HG02840 (cell line): ENCODE results near the gene MXRA7.
"Not testable (repeated sequence)": the region's sequence is repeated elsewhere in the genome, so short reads cannot be mapped to it uniquely, and the experiment has no call there.

ENCODE experiments used
- ATAC-seq: cut with Tn5 transposase; IDR thresholded peaks from one replicate; pipeline ENCODE4 v1.9.1; 2021; ENCODE audit warnings: mild to moderate bottlenecking, moderate library complexity, moderate number of reproducible peaks; ENCODE audit not compliant: unreplicated experiment, low FRiP score

Gene MXRA7

GRCh38 chr17:76718516-76718915, 7.8 kb upstream of the MXRA7 start:
- ATAC-seq, result no peak

- ATAC-seq, result no peak
These were observed 6.1 kb upstream of the MXRA7 start for GRCh38 chr17:76716839-76717215.

GRCh38 chr17:76716146-76716838, 5.5 kb upstream of the MXRA7 start:
- ATAC-seq, result no peak

- no peak for ATAC-seq
These were observed 4.7 kb upstream of the MXRA7 start for GRCh38 chr17:76715496-76715830.

- ATAC-seq, result no peak
These were observed 4.2 kb upstream of the MXRA7 start for GRCh38 chr17:76714822-76715495.

- no peak for ATAC-seq
These were observed 3.6 kb upstream of the MXRA7 start for GRCh38 chr17:76714336-76714735.

GRCh38 chr17:76713765-76714164, 3.0 kb upstream of the MXRA7 start:
- ATAC-seq, result no peak

- not testable (repeated sequence) for ATAC-seq
These were observed 1.6 kb upstream of the MXRA7 start for GRCh38 chr17:76712321-76712720.

GRCh38 chr17:76709951-76710862, 558 bp downstream of the MXRA7 start:
- not testable (repeated sequence) for ATAC-seq

- ATAC-seq, result no peak
These were observed 1.5 kb downstream of the MXRA7 start for GRCh38 chr17:76709077-76709950.

- ATAC-seq, result no peak
These were observed 2.6 kb downstream of the MXRA7 start for GRCh38 chr17:76707985-76708807.

GRCh38 chr17:76706817-76707216, 3.9 kb downstream of the MXRA7 start:
- no peak for ATAC-seq

GRCh38 chr17:76704805-76705204, 6.0 kb downstream of the MXRA7 start:
- no peak for ATAC-seq

- ATAC-seq, result no peak
These were observed 7.7 kb downstream of the MXRA7 start for GRCh38 chr17:76702941-76703637.

- no peak for ATAC-seq
These were observed 8.7 kb downstream of the MXRA7 start for GRCh38 chr17:76702076-76702475.

GRCh38 chr17:76701471-76701967, 9.2 kb downstream of the MXRA7 start:
- no peak for ATAC-seq

GRCh38 chr17:76700617-76701470, 9.9 kb downstream of the MXRA7 start:
- no peak for ATAC-seq

GRCh38 chr17:76700270-76700616, 10.5 kb downstream of the MXRA7 start:
- ATAC-seq, result no peak
